GM21360 (cell line): ENCODE results near the gene CCDC188.
A peak's percentile ranks its signal among the peaks of the same experiment; 100 is the strongest.

Experiments used
- ATAC-seq: cut with Tn5 transposase; IDR thresholded peaks from one replicate; pipeline ENCODE4 v1.9.1; 2021; ENCODE audit warnings: mild to moderate bottlenecking, moderate library complexity; ENCODE audit not compliant: unreplicated experiment

CCDC188 gene

DNA sequence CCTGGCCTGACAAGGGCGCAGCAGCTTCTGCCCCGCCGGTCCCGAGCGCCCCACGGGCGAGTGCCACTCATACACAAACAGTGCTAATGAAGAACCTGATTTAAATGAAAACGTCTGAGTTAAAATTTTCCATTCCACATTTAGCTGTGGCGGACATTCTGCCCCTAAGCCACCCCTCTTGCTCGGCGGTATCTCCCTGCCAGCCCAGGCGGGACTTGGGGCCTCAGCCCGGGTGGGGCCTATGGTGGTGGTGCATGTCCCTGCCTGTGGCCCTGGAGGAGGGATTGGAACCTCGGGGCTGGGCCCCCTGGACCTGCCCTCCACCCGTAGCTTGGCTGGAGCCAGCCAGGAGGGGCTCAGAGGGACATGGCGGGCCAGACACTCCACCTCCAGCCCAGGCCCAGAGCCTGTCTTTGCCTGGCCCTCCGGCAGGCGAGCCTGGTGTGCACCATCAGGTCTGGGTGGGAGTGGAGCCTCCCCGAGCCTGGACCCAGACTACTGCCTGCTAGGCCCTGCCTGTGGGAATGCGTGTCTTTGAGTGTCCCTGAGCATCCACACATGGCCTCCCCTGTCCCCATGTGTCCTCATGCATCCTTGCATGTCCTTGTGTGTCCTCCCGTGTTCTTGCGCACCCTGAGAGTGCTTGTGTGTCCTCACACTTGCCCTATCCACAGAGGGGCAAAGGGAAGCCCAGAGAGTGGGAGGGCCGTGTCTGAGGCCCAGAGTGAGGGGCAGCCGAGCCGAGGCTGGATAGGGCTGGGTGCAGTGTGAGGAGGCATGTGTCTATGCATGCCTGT is 14.9 kb downstream of the CCDC188 start:
- no peak for ATAC-seq

DNA sequence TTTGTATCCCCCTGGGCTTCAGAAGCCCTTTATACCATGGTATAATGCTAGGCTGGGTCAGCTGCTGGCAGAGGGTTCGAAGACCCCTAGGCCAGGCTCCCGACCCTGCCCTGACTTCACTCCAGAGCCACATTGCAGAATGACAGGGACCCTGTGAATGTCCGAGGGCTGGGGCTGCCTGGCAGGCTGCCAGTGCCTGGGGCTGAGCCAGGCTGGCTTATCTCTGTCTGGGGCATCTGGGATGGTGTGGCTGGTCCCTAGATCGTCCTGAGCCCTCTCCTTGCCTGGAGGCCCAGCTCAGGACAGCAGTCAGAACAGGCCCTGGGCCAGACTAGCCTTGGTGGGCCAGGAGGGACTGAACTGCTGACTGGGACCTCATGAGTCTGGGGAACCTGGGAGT is 15.6 kb downstream of the CCDC188 start:
- no peak for ATAC-seq

DNA sequence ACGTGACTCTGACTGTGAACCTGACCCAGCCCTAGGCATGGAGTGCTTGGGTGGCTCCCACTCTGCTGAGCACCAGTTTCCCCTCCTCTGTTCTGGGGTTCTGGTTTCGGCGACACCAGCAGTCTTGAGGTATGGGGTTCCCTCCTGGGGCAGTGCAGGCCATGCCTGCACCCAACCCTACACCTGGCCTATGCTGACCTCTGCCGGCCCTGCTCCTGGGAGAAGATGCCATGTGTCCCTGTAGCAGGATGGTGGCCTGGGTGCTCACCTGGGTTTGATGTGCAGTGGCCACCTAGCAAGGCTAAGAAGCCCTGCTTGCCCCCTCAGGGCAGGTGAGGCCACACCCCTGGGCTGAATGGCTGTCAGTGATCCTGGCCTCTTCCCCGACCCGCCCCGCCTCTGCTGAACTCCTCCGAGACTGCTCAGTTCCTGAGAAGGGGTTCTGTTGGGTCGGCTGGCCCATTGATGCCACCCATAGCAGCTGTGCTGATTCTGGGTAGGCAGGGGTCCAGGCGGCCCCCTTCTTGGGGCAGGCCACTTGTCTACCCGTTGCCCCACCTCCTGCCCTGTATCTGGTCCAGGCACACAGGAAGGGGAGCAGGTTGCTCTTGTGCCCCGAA is 16.8 kb downstream of the CCDC188 start:
- no peak for ATAC-seq

DNA sequence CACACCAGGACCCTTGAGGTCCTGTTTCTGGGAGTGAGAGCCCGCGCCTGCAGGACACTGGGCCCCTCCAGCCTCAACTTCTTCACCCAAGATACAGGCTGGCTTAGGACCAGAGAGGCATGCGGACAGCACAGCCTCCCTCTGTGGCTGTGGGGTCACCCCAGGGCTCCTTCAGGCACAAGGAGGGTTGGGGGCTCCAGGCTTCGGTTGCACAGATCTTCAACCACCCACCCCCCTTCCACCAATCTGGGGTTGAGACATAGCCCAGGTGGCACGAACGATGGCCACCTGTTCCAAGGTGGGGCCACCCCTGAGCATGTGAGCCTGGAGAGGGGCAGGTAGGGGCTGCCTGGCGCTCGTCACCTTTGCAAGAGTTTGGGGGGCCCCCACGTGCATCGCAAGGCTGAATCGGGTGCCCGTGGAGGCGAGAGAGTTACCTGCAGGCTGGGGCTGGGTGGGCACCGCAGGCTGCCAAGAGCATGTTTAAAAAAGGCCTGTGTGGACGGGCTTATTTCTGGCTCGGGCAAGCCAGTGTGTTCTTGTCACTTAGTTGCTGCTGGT is 18.1 kb downstream of the CCDC188 start:
- ATAC-seq = no peak

DNA sequence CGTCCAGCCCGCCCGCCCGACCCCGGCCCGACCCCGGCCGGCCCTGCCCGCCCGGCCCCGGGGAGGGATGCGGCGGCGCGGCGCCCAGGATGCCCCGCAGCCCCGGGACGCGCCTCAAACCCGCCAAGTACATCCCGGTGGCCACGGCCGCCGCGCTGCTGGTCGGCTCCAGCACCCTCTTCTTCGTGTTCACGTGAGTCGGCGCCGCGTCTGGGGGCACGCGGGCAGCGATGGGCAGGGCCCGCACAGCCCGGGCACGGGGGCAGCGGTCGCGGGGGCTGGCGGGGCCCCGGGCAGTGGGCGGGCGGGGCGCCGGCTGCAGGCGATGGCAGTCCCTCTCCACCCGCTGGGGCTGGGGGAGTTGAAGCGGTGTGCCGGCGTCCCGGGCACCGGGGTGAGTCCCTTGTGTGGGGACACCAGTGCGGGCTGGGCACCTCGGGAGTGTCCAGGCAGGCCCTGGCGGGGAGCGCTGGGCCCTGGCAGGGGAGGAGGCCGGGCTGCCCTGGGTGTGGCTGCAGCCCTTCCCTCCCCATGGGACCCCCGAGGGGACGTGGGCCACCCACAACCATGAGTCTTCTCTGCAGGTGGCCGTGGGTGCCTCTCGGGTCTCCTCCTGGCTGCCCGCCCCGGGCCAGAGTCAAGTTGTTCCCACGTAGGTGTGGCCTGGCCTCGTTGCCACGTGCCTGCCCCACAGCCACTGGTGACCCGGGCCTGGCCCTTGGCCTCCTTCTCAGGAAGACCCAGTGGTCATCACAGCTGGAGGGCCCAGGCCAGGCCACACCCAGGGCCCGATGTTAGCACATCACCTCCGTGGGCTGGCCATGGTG is 18.8 kb downstream of the CCDC188 start:
- no peak for ATAC-seq

DNA sequence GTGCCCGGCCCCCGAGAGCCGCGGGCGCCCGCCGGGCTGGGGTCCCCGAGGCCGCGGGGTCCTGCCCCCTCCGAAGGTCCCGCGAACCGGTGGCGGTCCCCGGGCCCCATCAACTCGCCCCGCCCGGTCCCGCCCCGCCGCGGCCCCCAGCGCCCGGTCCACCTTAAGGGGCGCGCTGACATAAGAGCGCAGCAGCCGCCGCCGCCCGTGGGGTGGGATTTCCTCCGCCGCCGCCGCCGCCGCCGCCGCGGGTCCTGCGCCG is 19.3 kb downstream of the CCDC188 start, which contains the start of gene ZDHHC8:
TSS of gene ZDHHC8 (plus strand) at position 208 of the 262 bp plus-strand sequence. CDS start 144 bp downstream, outside the sequence.
- ATAC-seq = peak; percentile 29

DNA sequence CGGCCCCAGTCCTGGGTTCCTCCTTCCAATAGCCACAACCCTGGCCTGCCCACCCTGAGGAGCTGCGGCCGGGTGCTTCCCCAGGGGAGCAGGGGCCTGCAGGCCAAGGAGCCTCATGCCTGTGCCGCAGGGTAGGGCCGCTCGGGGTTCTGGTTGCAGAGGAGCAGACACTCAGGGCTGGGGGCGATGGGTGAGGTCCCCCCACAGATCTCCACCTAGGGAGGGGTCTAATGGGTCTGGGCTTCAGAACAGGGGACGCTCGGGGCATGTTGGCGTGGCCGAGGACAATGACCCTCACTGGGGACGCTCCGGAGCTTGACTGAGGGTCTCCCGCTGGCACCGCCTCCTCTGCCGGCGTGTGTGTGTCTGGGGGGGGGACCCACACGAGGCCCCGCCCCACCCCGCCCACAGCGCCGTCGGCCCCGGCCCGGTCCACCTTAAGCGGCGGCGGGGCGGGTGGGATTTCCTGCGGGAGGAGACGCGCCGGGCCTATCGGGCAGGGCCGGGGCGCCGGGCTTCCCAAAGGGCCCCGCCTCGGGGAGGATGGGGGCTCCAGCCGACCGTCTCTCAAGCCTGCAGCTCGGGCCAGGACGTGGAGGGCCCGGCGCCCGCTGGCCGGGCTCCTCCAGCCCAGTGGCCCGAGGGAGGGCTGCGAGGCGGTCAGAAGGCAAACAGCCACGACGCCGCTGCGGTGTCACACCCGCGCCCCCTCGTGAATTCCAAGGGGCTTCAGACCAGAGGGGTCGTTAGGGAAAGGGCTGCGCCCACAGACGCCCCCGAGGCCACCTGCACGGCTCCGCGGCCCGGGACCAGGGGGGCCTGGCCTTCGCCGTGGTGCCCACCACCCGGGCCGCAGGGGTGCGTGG is 19.9 kb downstream of the CCDC188 start:
- peak; percentile 49 for ATAC-seq

DNA sequence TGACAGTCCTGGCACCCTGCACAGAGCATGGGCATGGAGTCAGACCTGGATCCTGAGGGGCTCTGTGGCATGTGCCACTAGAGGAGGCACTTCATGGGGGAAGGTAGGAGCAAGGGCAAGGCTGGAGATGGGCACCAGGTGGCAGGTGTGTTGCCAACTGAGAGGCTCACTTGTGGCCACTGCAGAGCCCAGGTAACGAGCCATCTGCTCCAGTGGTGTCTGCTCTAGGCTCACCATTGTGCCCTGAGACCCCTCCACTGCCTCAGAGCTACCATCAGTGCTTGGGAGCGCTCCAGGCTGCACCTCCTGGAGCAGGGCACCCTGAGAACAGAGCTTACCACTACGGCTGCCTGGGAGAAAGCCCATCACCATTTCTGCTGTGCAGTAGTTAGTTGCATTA is 20.5 kb downstream of the CCDC188 start:
- no peak for ATAC-seq

DNA sequence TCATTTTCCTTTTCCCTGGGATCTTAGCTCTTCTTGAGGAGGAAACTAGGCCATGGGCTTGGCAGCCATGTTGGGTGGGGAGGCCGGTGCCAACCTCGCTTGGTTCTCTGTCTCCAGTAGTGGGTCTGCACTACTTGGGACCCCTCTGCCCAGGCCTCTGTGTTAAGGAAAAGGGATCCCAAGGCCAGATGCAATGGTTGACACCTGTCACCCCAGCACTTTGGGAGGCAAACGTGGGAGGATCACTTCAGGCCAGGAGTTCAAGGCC is 21.2 kb downstream of the CCDC188 start:
- ATAC-seq = no peak

DNA sequence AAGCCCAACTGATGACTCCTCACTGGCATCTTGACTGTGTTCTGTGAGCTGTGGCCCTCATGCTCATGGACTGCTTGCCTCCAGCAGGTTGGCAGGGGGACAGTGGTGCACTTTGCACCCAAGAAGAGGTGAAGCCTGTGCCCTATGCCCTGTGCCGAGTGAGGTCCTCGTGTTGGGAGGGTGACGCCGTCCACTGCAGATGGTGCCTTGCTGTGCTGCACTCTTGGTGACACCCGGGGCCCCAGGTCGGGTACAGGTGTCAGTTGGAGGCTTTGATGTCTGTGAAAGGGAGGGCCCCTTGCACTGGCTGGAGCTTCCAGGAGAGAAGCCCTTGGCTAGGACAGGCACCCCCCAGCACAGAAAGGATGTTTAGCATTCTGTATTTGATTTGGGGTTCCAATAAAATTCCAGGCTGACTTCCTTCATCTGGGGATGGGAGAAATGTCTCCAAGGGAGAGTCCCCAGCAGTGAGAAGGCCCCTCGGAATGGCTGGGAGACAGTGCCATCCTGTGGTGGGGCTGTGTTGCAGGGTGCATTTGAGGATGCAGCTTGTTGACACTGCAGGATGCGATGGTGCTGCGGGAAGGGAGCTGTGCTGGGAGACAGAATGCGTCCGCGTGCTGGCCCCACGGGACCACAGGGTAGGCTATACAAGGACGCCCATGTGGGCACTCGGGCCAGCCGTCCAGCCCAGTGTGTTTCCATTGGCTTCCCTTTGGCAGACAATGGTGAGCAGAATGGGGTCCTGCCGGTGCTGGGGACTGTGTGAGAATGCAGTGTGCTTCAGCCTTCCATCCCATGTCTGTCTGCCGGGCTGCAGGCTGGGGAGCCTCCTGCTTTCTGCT is 21.7 kb downstream of the CCDC188 start:
- ATAC-seq = no peak

DNA sequence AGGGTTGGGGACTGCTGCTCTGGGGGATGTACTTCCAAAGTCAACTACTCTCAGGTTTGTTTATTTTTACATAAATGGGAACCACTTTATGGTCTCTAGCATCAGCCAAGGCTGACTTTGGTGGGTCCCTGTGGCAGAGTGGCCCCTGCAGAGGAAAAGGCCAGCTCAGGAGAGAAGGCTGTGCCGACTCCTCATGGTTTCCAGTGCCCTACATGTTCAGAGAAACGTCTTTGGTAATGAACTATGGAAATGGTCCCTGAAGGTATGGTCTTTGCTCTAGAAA is 22.3 kb downstream of the CCDC188 start:
- ATAC-seq = no peak

DNA sequence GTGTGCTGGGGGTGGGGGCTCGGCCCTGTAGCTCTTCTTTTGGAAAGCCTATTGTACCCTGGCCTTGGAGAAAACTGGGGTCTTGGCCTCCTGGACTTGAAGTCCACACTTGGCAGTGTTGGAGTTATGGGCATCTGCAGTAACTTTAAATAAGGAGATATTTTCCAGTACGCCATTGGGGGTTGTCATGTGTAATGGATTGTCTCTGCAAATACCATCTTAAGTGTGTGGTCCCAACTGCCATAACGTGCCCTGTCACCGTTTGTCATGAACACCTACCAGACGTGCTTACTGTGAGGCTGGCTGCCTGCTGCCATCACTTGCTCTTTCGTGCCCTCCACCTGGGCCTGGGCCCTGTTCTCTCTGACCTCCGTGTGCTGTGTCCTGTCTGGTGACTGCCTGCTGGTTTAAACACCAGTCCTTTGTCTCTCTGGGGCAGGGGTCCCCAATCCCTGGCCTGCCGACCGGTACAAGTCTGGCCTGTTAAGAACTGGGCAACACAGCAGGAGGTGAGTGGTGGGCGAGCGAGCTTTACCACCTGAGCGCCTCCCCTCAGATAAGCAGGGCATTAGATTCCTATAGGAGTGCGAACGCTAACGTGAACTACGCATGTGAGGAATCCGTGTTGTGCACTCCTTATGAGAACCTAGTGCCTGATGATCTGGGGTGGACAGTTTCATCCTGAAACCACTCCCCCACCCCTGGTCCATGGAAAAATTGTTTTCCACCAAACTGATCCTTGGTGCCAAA is 22.8 kb downstream of the CCDC188 start:
- ATAC-seq = no peak

DNA sequence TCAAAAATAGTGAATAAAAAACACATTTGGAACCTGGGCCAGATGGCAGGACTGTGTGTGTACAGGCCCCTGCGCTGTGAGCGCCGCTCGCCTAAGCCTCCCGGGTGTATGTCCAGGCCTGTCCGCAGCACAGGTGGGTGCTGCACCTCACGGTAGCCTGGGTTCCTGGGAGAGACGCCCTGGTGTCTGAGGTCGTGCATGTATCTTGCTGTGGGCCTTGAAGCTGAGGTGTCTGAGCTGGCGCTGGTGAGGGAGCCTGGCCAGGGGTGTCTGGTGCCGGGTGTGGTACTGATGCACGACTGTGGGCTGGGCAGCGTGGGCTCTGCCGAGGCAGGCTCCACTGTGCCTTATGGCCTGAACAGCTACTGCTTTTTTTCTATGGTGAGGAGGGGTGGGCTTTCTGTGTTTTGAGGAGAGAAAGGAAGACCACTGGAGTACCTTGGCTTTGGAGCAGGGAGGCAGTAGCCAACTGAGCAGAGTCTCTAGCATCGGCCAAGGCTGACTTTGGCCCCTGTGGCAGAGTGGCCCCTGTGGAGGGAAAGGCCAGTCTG is 23.5 kb downstream of the CCDC188 start:
- no peak for ATAC-seq

DNA sequence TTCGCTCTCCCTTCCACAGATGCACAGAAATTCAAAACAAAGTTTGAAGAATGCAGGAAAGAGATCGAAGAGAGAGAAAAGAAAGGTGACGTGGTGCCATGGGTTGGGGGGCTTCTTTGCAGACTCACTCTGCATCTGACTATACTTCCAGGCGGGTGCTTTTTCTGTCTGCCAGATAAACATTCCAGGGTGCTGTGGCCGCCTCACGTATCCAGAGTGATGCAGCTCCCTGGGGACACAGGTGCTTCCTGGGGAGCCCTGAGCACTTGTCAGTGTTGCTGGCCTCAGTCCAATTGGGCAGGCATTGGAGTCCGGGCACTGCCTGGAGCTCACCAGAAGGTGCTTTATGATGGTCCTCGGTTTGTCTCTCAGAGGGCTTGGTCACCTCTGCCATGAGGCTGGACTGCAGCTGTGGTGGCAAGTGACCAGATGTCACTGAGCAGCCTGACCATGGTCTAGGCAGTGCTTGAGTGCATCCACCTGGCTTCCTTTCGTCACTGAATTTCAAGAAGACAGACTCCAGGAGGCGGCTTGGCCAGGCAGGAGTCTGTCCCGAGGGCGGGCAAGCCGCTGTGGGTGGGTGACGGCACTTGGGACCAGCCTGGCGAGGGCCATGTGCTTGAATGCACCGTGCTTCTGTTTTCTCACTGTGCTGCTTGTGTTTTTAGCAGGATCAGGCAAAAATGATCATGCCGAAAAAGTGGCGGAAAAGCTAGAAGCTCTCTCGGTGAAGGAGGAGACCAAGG is 24.4 kb downstream of the CCDC188 start:
- no peak for ATAC-seq

DNA sequence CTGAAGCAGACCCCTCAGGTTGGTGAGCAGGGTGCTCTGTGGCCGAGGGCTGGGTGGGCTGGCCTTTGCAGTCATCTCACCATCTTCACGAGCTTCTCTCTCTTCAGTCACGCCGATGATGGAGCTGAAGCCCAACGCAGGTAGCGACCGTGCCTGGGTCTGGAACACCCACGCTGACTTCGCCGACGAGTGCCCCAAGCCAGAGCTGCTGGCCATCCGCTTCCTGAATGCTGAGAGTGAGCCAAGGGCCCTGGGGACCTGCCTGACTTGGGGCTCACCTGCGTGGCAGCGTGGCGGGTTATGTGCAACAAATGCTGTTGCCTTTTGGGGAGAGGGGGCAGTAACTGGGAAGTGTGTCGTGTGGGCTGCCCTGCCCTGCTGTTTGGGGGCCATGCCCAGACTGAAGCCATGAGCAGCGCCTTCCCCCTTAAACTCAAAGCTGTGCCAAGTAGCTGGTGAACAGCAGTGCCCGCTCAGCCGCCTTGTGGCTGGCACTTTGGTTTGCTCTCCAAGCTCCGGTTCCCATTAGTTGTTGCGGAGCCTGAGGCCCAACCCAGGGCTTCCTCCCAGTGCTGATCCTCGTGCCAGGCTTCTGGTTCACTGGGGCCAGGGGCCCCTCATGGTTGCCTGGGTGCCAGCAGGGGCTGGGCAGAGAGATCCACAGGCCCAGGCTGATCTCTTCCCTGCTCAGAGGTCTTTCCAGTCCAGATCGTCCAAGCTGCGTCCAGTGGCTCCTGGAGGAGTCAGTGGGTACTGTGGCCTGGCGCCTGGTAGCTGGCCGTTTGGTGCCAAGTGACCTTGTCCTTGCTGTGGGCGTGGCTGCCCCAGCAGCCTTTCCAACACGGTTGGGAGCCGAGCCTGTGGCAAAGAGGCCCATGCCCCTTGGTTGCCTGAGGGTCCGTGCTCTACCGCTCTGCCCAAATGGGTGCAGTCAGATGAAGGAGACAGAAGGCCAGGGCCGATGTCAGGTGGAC is 25.4 kb downstream of the CCDC188 start:
- ATAC-seq = no peak

DNA sequence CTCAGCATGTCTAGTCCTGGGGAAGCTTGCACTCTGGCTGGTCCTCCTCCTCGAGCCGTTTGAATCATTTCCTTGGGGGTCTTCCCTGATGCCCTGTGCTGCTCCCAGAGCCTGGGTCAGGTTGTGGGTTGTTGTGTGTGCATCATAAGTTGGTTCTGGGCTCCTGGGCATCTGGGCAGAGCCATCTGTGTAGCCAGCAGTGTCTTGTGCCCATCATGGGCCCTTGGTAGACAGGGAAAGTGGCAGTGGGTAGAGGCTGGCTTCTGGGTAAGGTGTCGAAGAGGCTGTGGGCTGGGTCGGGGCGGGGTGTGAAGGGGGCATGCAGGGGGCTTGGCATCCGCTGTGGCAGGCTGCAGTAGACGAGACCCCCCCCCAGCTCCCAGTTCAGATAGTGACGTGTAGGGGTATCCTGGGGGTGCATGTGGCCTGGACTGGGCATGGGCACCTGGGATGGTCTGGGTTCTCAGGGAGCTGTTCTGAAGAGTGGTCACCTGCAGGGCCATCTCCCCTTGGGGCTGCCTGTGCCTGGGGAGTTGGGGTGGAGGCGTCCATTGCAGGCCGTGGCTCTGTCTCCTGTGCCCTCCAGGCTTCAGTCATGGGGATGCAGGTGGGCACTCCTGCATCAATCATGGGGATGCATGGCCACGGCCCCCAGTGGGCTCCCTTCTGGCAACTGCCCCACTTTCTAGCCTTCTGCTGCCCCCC is 26.6 kb downstream of the CCDC188 start:
- no peak for ATAC-seq
